Endothelial cell of umbilical vein (primary cell): Measurements from ENCODE around the gene PPIA. TPM values are rescaled to one million over a fixed set of nuclear protein-coding genes. Genes with fewer than 3 reads are reported as not detected.
"Not testable (repeated sequence)": the region's sequence is repeated elsewhere in the genome, so short reads cannot be mapped to it uniquely, and the experiment has no call there.

Experiments
- BruUV-seq: library from RNA; stranded (reverse); fragments of 400-500 nt; replicated peaks from 2 replicates; lab custom pipeline; 2021; lab: Mats Ljungman, UMichigan
- CTCF ChIA-PET: fragments of 300-600, 350-600 bp; sonication (Branson Sonifier 250); formaldehyde crosslinking; loops from one replicate; lab custom pipeline; 2021; ENCODE audit warnings: antibody characterized with exemption, inconsistent platforms; lab: Charles Lee
- POLR2A ChIA-PET: fragments of 300-600, 350-600 bp; sonication (Branson Sonifier 250); formaldehyde crosslinking; loops from one replicate; lab custom pipeline; 2021; ENCODE audit warnings: antibody characterized with exemption, inconsistent platforms; lab: Charles Lee
- DNase-seq: peaks from one replicate; pipeline ENCODE4 v3.0.0-alpha.2; 2011; ENCODE audit warnings: low read depth, low spot score
- FAIRE-seq: peaks from 2 replicates; lab custom pipeline; 2011; peaks lifted over from hg19 to GRCh38; lab: Jason Lieb, UNC
- H2AFZ ChIP-seq: 2 replicates; pipeline ENCODE4 v1.6.0; 2012; ENCODE audit warnings: low read depth, low read length, control low read depth, inconsistent platforms
- H3K27ac ChIP-seq: 2 replicates; pipeline ENCODE4 v1.5.1; 2011; ENCODE audit warnings: low read depth, mild to moderate bottlenecking, control low read depth, low read length, moderate library complexity; ENCODE audit not compliant: insufficient read depth
- H3K27me3 ChIP-seq, 2 experiments: 2 replicates each; pipeline versions ENCODE4 v1.6.0 to v1.6.1; 2011; ENCODE audit warnings: low read length in 2 of 2, mixed read lengths in 1 of 2; ENCODE audit not compliant: control insufficient read depth in 2 of 2, insufficient read depth in 2 of 2
- H3K36me3 ChIP-seq, 2 experiments: 2 replicates in 1 of 2; 3 replicates in 1 of 2; pipeline ENCODE4 v1.5.1; 2011; ENCODE audit warnings: low read length in 2 of 2, mild to moderate bottlenecking in 1 of 2, moderate library complexity in 1 of 2; ENCODE audit not compliant: control insufficient read depth in 2 of 2, insufficient read depth in 2 of 2; ENCODE audit errors: extremely low read depth in 1 of 2
- H3K4me1 ChIP-seq: 3 replicates; pipeline ENCODE4 v1.5.1; 2011; ENCODE audit warnings: mild to moderate bottlenecking, low read length; ENCODE audit not compliant: control insufficient read depth, insufficient read depth; ENCODE audit errors: extremely low read depth
- H3K4me2 ChIP-seq: 2 replicates; pipeline ENCODE4 v1.6.1; 2011; ENCODE audit warnings: low read length, control low read depth, mixed read lengths; ENCODE audit not compliant: insufficient read depth
- H3K4me3 ChIP-seq, 3 experiments: fragments of 200-600 bp in 1 of 3; sonication (generic), shearing (Covaris generic) in 1 of 3; replicated peaks in 1 of 3; 2 replicates each; pipeline ENCODE4 v1.5.1; 2011 to 2016; ENCODE audit warnings: control low read depth in 3 of 3, low read length in 3 of 3, mild to moderate bottlenecking in 2 of 3, inconsistent platforms in 1 of 3, low read depth in 1 of 3, moderate library complexity in 1 of 3; ENCODE audit not compliant: insufficient read depth in 1 of 3
- H3K79me2 ChIP-seq: 2 replicates; pipeline ENCODE4 v1.6.0; 2012; ENCODE audit warnings: low read length, inconsistent platforms; ENCODE audit not compliant: control insufficient read depth, insufficient read depth
- H3K9ac ChIP-seq: replicated peaks from 2 replicates; pipeline ENCODE3; 2011; ENCODE audit warnings: low read length, control low read depth; ENCODE audit not compliant: insufficient read depth; ENCODE audit errors: extremely low read depth
- H3K9me1 ChIP-seq: replicated peaks from 3 replicates; pipeline ENCODE4 v1.6.0; 2011; ENCODE audit warnings: mild to moderate bottlenecking, low read length; ENCODE audit not compliant: control insufficient read depth, insufficient read depth; ENCODE audit errors: extremely low read depth
- H3K9me3 ChIP-seq: replicated peaks from 2 replicates; pipeline ENCODE4 v1.5.1; 2012; ENCODE audit warnings: low read length, inconsistent platforms; ENCODE audit not compliant: control insufficient read depth, insufficient read depth
- H4K20me1 ChIP-seq: replicated peaks from 2 replicates; pipeline ENCODE3; 2011; ENCODE audit warnings: mild to moderate bottlenecking, low read length; ENCODE audit not compliant: control insufficient read depth, insufficient read depth; ENCODE audit errors: extremely low read depth
- POLR2AphosphoS5 ChIP-seq: IDR thresholded peaks from 2 replicates; pipeline ENCODE4 v1.6.1; 2012; ENCODE audit warnings: low read depth, mild to moderate bottlenecking, control low read depth, low read length, moderate library complexity; ENCODE audit not compliant: insufficient read depth
- dilution Hi-C: fragments of 300-500 bp; cut with MboI; formaldehyde crosslinking; loops from one replicate; pipeline ENCODE4 v1.15.0; 2019; ENCODE audit warnings: low sequenced_read_pairs; ENCODE audit not compliant: extremely low pct_ligation_motif_present
- intact Hi-C: fragments of 100-400 bp; cut with micrococcal nuclease; formaldehyde crosslinking; loops from one replicate; pipeline ENCODE4 v1.10.0; 2022
- polyA plus RNA-seq, 4 experiments: library from polyadenylated mRNA; depleted of rRNA in 3 of 4; stranded (reverse) in 3 of 4; unstranded in 1 of 4; fragments of >200 nt; gene quantifications; 2 replicates each; pipeline versions ENCODE4 v1.2.1 to v1.2.3, GENCODE V29; 2011 to 2012; ENCODE audit warnings: missing spikeins in 1 of 4
- total RNA-seq: library from RNA; stranded (reverse); gene quantifications from 2 replicates; pipeline ENCODE4 v1.2.3, GENCODE V29; 2021

The PPIA gene
- total and polyA plus RNA-seq, 2 donors (not counting 3 experiments of a cell fraction or from before 2014, with no cell fraction given), result 2,602 to 5,159 TPM

DNA sequence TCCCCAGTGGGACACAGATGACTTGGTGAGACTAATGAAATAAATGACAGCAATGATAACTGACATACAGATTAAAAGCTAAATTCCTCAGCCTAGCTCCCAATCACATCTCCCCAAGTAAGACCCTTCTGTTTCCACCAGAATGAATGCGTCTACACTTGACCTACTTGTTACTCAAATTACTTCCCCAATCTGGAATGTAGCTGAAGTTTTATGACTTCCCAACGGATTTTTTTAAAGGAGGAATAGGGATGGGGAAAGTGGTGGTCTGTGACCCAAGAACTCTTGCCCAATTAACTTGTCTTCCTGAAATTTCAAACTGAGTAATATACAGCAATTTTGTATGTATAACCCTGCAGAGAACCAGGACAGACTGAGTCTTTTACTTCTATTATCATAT lies 42.3 kb downstream of the PPIA start:
- Histone ChIP-seq H3K36me3 (peaks cover 2 to 6% of the 10 kb centered on the region in 2 experiments), H3K4me3 (no peak overlapping the region), H3K79me2 (peaks cover 55% of the 10 kb centered on the region), H4K20me1 (no peaks in the 10 kb centered on the region), H2AFZ (no peak overlapping the region), H3K4me2 (no peak overlapping the region), H3K4me1 (no peaks in the 10 kb centered on the region), H3K9ac (no peak overlapping the region), H3K9me3 (no peaks in the 10 kb centered on the region), H3K9me1 (no peaks in the 10 kb centered on the region), H3K27ac (no peak overlapping the region), H3K27me3 (no peaks in the 10 kb centered on the region)
- DNase-seq (no peak), FAIRE-seq (no peak)
- POLR2A ChIA-PET, result no interaction called here
- dilution Hi-C loops (no loop called here), intact Hi-C loops (no loop called here)
- no TSS peak for BruUV-seq
- CTCF ChIA-PET, result no interaction called here
- no peak for TF ChIP-seq POLR2AphosphoS5

DNA sequence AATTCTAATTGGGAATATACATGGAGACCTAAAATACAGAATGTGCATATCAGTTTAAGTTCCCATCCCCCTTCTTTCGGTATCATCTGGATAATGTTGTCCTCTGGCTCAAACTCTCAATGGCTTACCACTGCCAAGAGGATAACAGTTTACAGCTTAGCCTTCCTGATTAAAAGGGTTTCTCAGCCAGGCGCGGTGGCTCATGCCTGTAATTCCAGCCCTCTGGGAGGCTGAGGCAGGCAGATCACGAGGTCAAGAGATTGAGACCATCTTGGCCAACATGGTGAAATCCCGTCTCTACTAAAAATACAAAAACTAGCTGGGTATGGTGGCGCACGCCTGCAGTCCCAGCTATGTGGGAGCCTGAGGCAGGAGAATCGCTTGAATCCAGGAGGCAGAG lies 46.2 kb downstream of the PPIA start:
- H3K4me2 ChIP-seq, DNase-seq, POLR2A ChIA-PET, H3K9ac ChIP-seq, intact Hi-C loops, H2AFZ ChIP-seq, H3K27ac ChIP-seq, H3K27me3 ChIP-seq, dilution Hi-C loops, H3K9me1 ChIP-seq, FAIRE-seq, CTCF ChIA-PET, BruUV-seq, H4K20me1 ChIP-seq, H3K9me3 ChIP-seq, H3K36me3 ChIP-seq, H3K4me3 ChIP-seq: not testable (repeated sequence)
- Histone ChIP-seq H3K4me1 (peaks cover 17% of the 10 kb centered on the region), H3K79me2 (peaks cover 80% of the 10 kb centered on the region)

GRCh38 chr7:44843440-44843839 lies 47.0 kb downstream of the PPIA start:
- H2AFZ ChIP-seq, dilution Hi-C loops, H3K9me1 ChIP-seq, H4K20me1 ChIP-seq, H3K36me3 ChIP-seq, H3K4me3 ChIP-seq, BruUV-seq, H3K27ac ChIP-seq, H3K4me2 ChIP-seq, FAIRE-seq, H3K9ac ChIP-seq, H3K9me3 ChIP-seq, intact Hi-C loops, H3K27me3 ChIP-seq, POLR2A ChIA-PET, DNase-seq: not testable (repeated sequence)
- H3K79me2 ChIP-seq, result peaks cover 78% of the 10 kb centered on the region
- CTCF ChIA-PET, result interaction anchor here (0.8 kb wide), 1 partner anchor 244 kb away, joined by 3 read pairs; no protein-coding TSS in a partner anchor
- peaks cover 17% of the 10 kb centered on the region for H3K4me1 ChIP-seq
